G401.6 (cell line): ENCODE data around the gene TINAG.

Experiments used
- FAIRE-seq: peaks from 2 replicates; lab custom pipeline; 2012; peaks lifted over from hg19 to GRCh38; lab: Jason Lieb, UNC

The TINAG gene

DNA sequence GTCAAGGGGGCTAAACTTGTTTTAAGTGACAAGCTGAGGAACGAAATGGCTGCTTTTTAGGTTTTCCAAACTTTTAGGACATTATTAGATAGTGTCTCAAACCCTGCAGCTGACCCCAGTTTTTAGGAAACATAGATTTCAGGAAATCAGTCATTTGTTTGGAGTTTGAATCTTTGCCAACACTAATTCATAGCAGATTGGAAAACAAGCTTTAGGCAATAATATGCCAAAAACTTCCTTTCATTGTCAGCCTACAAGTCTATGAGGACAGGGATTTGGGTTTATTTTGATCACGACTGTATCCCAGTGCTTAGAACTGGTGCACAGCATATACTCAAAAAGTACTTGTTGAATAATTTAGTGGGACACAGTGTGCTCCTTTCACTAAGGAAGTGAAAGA is 123.2 kb downstream of the TINAG start:
- FAIRE-seq, result no peak
